Activated naive CD8-positive, alpha-beta T cell treated with anti-CD3 and anti-CD28 coated beads, Interleukin-2, amount 50 U/mL, for 24 hours (primary cell): ENCODE data around the gene CXCL14.

Experiments
- ATAC-seq: fragments of 150-1000 bp; cut with Tn5 transposase; one replicate; pipeline ENCODE4 v1.10.0; 2021
- DNase-seq: peaks from one replicate; pipeline ENCODE4 v3.0.0; 2021
- H3K27ac Mint-ChIP-seq: one replicate; pipeline ENCODE4 v1.8.0; 2021; ENCODE audit warnings: mild to moderate bottlenecking, mixed read lengths
- H3K27me3 Mint-ChIP-seq: one replicate; pipeline ENCODE4 v1.8.0; 2021; ENCODE audit warnings: mixed read lengths
- H3K36me3 Mint-ChIP-seq: one replicate; pipeline ENCODE4 v1.8.0; 2021; ENCODE audit warnings: low read depth, mixed read lengths
- H3K4me1 Mint-ChIP-seq: one replicate; pipeline ENCODE4 v1.8.0; 2021; ENCODE audit warnings: mixed read lengths
- H3K4me3 Mint-ChIP-seq: one replicate; pipeline ENCODE4 v1.8.0; 2021; ENCODE audit warnings: mild to moderate bottlenecking, moderate library complexity, mixed read lengths
- H3K9me3 Mint-ChIP-seq: one replicate; pipeline ENCODE4 v1.8.0; 2021; ENCODE audit warnings: mixed read lengths

CXCL14 gene, protein sequence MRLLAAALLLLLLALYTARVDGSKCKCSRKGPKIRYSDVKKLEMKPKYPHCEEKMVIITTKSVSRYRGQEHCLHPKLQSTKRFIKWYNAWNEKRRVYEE

DNA sequence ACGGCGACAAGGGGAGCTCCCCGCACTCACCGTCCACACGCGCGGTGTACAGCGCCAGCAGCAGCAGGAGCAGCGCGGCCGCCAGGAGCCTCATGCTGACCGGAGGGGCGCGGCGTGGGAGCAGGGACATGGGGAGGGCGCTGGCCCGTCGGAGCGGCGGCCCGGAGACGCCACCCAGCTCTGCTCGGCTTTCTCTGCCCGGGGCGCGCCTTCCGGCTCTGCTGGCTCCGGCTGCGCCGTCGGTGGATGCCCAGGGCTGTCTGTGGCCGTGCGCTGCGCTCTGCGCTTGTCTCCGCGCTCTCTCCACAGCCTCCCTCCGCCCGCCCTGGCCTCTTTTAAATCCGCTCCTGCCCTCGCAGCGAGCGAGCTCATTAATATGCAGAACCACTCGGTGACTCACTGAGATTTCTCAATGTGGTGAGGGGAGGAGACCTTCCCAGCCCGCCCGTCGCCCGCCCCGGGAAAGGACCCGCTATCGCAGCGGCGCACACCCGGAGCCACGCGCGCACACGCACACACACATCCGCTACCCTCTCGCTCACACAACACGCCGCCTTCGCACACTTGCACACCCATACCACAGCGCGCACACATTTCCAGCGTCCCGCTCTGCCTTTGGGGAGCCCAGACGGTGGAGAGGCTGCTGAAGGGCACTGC lies at the start of gene CXCL14:
Gene CXCL14, minus strand, starts transcription at position 307 of the 657 bp plus-strand sequence. Its CDS starts 213 bp downstream, at position 94.
- DNase-seq: peak; percentile 27
- Mint-ChIP-seq H3K4me3 (no peak within 1 kb of the TSS), H3K9me3 (no peaks in the 10 kb centered on the region), H3K36me3 (no peaks in the 10 kb centered on the region), H3K27ac (no peak within 1 kb of the TSS), H3K4me1 (no peaks in the 10 kb centered on the region), H3K27me3 (peaks cover 45% of the 10 kb centered on the region)
- peak; percentile 63 for ATAC-seq

DNA sequence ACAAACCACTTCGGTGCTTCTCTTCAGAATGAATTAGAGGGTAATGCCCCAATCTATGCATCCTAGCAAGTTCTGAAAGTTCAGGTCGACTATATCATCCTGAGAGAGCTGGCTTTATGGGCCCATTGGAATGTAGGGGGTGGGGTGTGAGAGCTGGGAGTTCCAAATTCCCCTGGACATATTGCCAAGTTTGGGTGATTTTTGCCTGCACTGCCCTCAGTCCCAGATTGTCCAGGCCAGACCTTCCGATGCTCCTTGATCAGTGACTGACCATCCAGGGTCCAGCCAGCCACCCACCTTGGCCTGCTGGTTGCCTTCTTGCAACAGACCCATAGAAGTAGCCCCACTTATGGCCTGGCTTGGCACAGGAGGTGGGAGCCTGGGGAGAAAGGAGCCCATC lies 47.8 kb upstream of the CXCL14 start:
- Mint-ChIP-seq H3K9me3 (no peaks in the 10 kb centered on the region), H3K4me3 (no peak overlapping the region), H3K36me3 (no peaks in the 10 kb centered on the region), H3K27ac (no peak overlapping the region), H3K27me3 (peaks cover 2% of the 10 kb centered on the region), H3K4me1 (no peaks in the 10 kb centered on the region)
- DNase-seq (no peak), ATAC-seq (no peak)

DNA sequence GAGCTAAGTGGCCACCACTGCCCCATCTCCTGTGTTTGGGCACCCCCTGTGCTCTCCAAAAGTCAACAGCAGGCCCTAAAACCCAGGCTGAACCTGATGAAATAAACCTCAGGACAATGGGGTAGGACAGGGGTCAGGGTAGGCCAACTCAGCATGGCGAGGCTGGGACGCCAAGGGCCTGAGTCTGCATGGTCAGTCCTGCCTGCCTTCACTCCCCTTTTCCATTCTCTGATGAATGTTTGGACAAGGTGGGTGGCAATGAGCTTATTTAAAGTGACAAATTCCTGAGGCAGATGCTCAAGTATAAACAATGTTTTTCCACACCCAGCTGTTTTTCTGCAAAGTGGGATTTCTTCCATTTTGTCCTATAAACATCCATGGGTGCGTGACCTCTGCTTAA lies 47.2 kb upstream of the CXCL14 start:
- Mint-ChIP-seq H3K9me3 (peaks cover under 1% of the 10 kb centered on the region), H3K4me1 (no peaks in the 10 kb centered on the region), H3K36me3 (no peaks in the 10 kb centered on the region), H3K27me3 (peaks cover 2% of the 10 kb centered on the region), H3K4me3 (no peak overlapping the region), H3K27ac (no peak overlapping the region)
- DNase-seq (no peak), ATAC-seq (no peak)

DNA sequence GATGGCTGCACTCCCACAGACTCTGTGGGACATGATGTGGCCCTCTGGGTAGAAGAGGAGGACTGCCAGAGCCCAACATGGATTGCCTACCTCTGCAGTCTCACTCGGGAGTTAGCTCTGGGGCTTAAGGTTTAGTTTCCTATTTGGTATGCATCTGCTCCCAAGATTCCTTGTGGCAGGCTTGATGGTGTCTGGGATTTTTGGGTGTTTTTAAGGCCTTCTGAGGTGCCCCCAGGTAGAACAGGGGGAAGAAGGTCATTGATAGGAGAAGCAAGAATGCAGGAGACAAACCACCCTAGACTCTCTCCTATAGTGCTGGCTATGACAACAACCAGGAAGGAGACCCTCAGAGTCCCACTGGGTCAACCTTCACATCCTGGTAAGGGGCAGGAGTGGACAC lies 46.7 kb upstream of the CXCL14 start:
- Mint-ChIP-seq H3K36me3 (no peaks in the 10 kb centered on the region), H3K27ac (no peak overlapping the region), H3K4me1 (no peaks in the 10 kb centered on the region), H3K4me3 (no peak overlapping the region), H3K27me3 (peaks cover 2% of the 10 kb centered on the region), H3K9me3 (peaks cover 4% of the 10 kb centered on the region)
- no peak for DNase-seq
- ATAC-seq: no peak

DNA sequence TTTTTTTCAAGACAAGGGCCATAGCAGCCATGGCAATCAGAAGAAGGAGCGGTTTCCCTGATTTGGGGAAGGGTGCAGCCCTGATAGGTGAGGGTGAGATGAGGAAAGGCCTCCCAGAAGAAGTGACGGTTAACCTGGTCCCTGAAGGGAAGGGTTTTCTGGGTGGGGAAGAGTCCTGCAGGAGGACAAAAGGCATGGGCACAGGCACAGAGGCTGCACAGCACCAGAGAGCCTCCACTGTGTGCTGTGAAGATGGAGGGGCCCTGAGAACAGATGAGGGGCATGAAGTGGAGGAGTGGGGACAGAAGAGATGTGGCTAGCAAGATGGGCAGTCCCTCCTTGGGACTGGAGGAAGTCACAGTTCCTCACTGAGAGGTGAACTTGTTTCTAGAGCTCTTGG lies 46.3 kb upstream of the CXCL14 start:
- Mint-ChIP-seq H3K4me1 (no peaks in the 10 kb centered on the region), H3K4me3 (no peak overlapping the region), H3K9me3 (peaks cover 4% of the 10 kb centered on the region), H3K36me3 (no peaks in the 10 kb centered on the region), H3K27me3 (no peaks in the 10 kb centered on the region), H3K27ac (no peak overlapping the region)
- peak; percentile 3 for ATAC-seq
- DNase-seq: no peak

DNA sequence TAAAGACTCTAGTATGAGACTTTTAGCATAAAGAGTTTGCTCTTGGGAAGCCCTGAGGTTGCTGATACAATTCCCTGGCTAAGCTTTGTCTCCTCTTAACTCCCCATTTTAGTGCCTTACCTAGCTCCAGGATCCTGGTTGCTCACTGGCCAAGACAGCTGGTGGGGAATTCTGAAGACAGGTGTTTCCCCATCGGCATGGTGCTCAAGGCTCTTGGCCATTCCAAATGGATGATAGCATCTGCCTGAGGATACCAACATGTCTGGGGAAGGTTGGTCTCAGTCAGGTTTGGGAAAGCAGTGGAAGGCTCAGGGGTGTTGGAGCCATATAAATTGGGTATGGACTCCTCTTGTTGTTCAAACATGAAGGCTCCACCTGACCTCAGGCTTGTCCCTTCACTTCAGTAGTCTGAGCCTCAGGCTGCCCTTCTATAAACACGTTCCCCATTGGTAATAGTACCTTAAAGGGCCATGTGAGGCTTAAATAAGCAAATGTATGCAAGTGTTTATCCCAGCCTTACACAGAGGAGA lies 44.5 kb upstream of the CXCL14 start:
- H3K36me3 Mint-ChIP-seq: no peaks in the 10 kb centered on the region
- DNase-seq (no peak), ATAC-seq (no peak)
- no peak overlapping the region for H3K27ac Mint-ChIP-seq
- H3K9me3 Mint-ChIP-seq: peaks cover 18% of the 10 kb centered on the region
- H3K4me1 Mint-ChIP-seq: no peaks in the 10 kb centered on the region
- peaks cover 2% of the 10 kb centered on the region for H3K27me3 Mint-ChIP-seq
- no peak overlapping the region for H3K4me3 Mint-ChIP-seq

DNA sequence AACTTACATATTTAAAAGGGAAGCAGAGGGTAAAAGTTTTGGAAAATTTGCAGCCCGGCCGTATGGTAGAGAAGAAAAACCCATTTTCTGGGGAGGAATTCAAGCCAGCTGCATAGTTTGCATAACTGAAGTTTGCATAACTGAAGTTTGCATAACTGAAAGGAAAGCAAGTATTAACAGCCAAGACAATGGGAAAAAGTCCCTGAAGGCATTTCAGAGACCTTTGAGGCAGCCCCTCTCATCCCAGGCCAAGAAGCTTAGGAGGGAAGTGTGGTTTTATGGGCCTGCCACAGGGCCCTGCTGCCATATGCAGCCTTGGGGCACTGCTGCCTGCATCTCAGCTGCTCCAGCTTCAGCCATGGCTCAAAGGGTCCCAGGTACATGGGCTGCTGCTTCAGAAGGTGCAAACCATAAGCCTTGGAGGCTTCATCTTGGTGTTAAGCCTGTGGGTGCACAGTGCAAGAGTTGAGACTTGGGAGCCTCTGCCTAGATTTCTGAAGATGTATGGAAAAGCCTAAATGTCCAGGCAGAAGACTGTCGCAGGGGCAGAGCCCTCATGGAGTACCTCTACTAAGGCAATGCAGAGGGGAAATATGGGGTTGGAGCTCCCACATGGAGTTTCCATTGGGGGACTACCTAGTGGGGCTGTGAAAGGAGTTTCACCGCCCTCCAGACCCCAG lies 36.9 kb upstream of the CXCL14 start:
- no peak overlapping the region for H3K4me3 Mint-ChIP-seq
- ATAC-seq: no peak
- peaks cover 10% of the 10 kb centered on the region for H3K27me3 Mint-ChIP-seq
- no peaks in the 10 kb centered on the region for H3K36me3 Mint-ChIP-seq
- no peaks in the 10 kb centered on the region for H3K4me1 Mint-ChIP-seq
- no peak overlapping the region for H3K27ac Mint-ChIP-seq
- H3K9me3 Mint-ChIP-seq: peaks cover 21% of the 10 kb centered on the region
- DNase-seq: no peak

DNA sequence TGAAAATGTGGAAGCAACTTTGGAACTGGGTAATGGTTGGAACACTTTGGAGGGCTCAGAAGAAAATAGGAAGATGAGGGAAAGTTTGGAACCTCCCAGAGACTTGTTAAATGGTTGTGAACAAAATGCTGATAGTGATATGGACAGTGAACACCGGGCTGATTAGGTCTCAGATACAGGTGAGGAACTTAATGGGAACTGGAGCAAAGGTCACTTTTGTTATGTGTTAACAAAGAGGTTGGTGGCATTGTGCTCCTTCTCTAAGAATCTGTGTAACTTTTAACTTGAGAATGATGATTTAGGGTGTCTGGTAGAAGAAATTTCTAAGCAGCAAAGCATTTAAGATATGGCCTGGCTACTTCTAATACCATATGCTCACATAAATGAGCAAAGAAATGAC lies 36.4 kb upstream of the CXCL14 start:
- no peak for DNase-seq
- no peaks in the 10 kb centered on the region for H3K36me3 Mint-ChIP-seq
- peaks cover 10% of the 10 kb centered on the region for H3K27me3 Mint-ChIP-seq
- no peak for ATAC-seq
- H3K4me3 Mint-ChIP-seq: no peak overlapping the region
- H3K4me1 Mint-ChIP-seq: no peaks in the 10 kb centered on the region
- H3K9me3 Mint-ChIP-seq: peaks cover 20% of the 10 kb centered on the region
- no peak overlapping the region for H3K27ac Mint-ChIP-seq

DNA sequence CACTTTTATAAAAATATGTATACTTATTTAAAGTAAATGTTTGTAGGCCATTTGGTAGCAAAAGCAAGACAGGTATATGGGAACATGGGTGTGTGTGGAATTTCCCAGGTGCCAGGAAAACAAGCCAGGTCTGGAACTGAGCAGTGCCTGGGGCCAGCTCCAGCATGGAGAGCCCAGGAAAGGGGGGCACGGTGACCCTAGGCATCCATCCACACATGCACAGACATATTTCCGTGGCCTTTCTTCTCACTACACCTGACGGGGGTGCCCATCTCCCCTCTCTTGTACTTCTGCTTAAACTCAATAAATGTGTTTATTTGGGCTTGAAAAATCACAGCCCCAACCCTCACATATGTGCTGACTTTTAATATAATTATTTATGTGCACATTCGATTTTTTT lies 31.2 kb upstream of the CXCL14 start:
- H3K9me3 Mint-ChIP-seq: no peaks in the 10 kb centered on the region
- peaks cover 6% of the 10 kb centered on the region for H3K27me3 Mint-ChIP-seq
- H3K4me1 Mint-ChIP-seq: no peaks in the 10 kb centered on the region
- no peaks in the 10 kb centered on the region for H3K36me3 Mint-ChIP-seq
- H3K27ac Mint-ChIP-seq: no peak overlapping the region
- H3K4me3 Mint-ChIP-seq: no peak overlapping the region
- ATAC-seq (no peak), DNase-seq (no peak)

DNA sequence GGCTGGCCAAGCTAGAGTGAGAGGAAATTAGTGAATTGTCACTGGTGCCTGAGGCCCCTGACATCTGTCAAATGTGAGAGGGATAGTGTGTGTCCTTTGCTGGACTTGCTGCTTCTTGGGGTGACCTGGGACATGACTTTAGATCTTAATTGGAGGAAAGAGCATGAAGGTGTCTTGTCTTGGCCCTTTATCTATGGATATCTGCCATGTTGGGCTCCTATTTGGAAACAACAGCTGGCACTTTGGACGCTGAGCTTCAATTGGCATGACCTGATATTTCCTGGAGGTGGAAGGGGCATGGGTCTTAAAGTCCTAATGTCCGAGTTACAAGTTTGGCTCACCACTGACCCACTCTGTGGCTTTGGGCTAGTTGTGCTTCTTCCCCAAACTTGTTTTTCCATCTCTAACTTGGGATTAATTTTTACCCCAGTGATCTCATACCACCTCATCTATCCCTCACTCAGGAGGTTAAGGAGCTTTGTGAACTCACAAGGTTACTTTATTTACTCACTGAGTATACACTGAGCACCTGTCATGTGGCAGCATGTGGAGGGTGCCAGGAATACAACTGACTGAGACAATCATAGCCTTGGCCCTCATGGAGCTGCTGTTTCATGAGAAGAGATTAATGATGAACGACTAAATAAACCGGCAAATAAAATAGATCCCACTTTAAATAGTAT lies 30.1 kb upstream of the CXCL14 start:
- H3K4me3 Mint-ChIP-seq: no peak overlapping the region
- no peaks in the 10 kb centered on the region for H3K36me3 Mint-ChIP-seq
- no peak for DNase-seq
- peaks cover 3% of the 10 kb centered on the region for H3K27me3 Mint-ChIP-seq
- H3K9me3 Mint-ChIP-seq: no peaks in the 10 kb centered on the region
- H3K4me1 Mint-ChIP-seq: no peaks in the 10 kb centered on the region
- no peak for ATAC-seq
- H3K27ac Mint-ChIP-seq: no peak overlapping the region

DNA sequence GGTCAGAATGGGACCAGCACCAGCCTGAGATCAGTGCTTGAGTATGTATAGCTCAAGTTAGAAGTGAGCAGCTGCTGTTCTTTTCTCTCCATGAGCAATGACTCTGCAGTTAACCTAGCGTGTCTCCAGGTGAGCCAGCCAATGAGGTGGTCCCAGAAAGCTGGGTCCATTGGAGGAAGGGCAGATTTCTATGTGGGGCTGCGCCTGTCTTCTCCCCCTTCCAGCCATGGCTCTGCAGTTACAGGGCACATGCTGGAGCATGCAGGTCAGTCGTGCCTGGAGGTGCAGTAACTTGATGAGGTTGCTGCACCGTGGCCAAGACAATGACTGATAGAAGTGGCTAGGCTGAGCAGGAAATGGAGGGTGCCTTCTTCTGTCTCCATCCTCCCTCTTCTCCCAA lies 29.6 kb upstream of the CXCL14 start:
- Mint-ChIP-seq H3K9me3 (no peaks in the 10 kb centered on the region), H3K27ac (no peak overlapping the region), H3K27me3 (peaks cover 3% of the 10 kb centered on the region), H3K4me3 (no peak overlapping the region), H3K36me3 (no peaks in the 10 kb centered on the region), H3K4me1 (no peaks in the 10 kb centered on the region)
- no peak for DNase-seq
- no peak for ATAC-seq

DNA sequence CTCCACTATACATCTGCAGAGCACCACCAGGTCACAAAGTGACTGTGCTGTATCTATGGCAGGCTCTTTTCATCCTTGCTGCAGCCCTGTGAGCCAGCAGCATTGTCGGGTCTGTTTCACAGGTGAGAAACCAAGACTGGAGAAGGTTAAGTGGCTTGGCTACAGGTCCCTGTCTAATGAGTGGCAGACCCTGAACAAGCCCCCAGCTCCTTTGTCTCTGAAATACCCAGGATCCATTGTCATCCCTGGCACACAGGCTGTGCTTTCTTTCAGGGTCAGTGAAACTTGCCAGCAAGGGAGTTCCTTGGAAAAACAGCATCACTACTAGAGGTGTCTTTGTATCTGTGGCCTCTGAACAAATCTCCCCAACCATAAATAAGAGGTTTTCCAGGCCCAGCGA lies 27.6 kb upstream of the CXCL14 start:
- no peaks in the 10 kb centered on the region for H3K4me1 Mint-ChIP-seq
- ATAC-seq (no peak), DNase-seq (no peak)
- peaks cover under 1% of the 10 kb centered on the region for H3K27me3 Mint-ChIP-seq
- H3K27ac Mint-ChIP-seq: no peak overlapping the region
- H3K4me3 Mint-ChIP-seq: no peak overlapping the region
- H3K9me3 Mint-ChIP-seq: no peaks in the 10 kb centered on the region
- H3K36me3 Mint-ChIP-seq: no peaks in the 10 kb centered on the region

DNA sequence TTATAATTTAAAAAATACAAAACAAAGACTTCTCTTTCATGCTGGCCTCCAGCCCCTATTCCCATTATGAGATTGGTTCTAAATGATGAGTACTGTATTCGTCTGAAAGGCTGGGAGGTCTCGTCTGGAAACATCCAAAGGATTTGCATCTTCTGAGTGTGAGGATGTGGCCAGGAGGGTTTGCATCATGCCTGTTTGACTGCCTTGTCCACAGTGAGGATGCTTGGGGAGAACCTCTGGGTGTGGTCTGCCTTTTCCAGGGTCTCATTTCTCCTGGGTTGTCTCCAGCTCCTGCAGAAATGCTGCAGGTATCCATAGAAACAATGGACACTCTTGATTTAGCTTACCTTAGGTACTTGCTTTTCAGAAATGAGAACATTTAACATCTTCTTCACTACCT lies 26.4 kb upstream of the CXCL14 start:
- no peaks in the 10 kb centered on the region for H3K36me3 Mint-ChIP-seq
- no peak overlapping the region for H3K27ac Mint-ChIP-seq
- no peaks in the 10 kb centered on the region for H3K4me1 Mint-ChIP-seq
- peaks cover 2% of the 10 kb centered on the region for H3K27me3 Mint-ChIP-seq
- no peak overlapping the region for H3K4me3 Mint-ChIP-seq
- DNase-seq (no peak), ATAC-seq (no peak)
- H3K9me3 Mint-ChIP-seq: no peaks in the 10 kb centered on the region

DNA sequence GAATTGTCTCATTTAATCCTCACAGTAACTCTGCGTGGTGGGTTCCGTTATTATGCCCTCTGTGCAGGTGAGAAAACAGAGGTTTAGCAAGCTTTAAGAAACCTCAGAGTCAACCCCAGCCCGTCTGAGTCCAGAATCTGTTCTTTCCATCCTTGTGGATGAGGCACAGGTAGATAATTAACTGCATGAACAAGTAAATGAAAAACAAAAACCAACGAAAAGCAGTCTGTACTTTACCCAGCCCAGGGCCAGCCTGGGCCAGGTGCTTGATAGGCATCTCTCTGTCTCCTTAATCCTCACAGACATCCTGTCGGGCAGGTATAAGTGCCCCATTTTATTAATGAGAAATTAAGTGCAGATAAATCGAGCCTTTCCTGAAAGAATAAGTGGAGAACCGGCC lies 25.3 kb upstream of the CXCL14 start:
- H3K27me3 Mint-ChIP-seq: peaks cover 4% of the 10 kb centered on the region
- H3K36me3 Mint-ChIP-seq: no peaks in the 10 kb centered on the region
- H3K4me3 Mint-ChIP-seq: no peak overlapping the region
- DNase-seq (no peak), ATAC-seq (no peak)
- no peaks in the 10 kb centered on the region for H3K4me1 Mint-ChIP-seq
- H3K9me3 Mint-ChIP-seq: no peaks in the 10 kb centered on the region
- no peak overlapping the region for H3K27ac Mint-ChIP-seq
